Measurements from ENCODE around the gene MBLAC1.

Gene MBLAC1

DNA sequence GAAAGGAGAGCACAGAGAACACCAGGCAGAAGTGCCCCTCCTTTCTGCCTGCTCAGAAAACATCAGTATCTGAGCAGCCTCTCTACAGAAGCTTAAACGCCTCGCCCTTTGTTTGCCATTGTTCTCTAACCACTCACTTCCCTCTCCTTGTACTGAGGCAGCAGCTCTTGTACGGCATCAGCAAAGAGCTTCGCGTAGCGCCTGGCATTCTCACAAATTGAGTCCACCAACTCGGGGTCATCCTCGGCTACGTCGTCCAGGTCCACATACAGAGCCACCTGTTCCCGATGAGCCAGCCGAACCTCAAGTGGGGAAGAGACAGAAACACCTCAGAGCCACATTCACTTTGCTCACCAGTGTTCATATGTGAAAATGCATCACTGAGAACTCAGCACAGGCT, 27.3 kb upstream of the MBLAC1 start:
- DNase-seq: no peak

DNA sequence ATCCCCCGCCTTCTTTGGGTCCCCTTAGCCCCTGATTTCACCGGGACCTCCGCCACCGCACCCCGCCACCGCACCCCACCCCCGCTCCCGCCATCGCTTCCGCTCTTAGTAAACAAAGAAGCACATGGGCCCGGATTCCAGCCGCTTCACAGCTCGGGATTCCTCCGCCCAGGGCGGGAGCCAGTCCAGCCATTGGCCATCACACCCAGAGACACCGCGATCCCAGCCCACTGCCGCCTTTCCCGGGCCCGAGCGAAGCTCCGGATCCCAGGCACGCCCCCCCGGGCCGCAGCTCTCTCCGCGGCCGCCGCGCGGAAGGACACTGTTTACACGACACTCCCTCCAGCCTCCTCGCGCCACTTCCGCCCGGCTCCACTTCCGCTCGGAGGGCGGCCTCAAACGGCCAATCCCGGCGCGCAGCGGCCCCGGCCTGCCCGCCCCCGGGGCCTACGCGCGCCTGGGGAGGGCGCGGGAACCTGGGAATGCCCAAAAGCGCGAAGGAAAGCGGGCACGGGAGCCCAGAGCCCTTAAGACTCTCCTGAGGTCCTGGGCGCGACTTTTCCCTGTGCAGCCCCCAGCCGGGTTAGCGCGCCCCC, 26.2 kb upstream of the MBLAC1 start:
- peak; percentile 75 for DNase-seq

DNA sequence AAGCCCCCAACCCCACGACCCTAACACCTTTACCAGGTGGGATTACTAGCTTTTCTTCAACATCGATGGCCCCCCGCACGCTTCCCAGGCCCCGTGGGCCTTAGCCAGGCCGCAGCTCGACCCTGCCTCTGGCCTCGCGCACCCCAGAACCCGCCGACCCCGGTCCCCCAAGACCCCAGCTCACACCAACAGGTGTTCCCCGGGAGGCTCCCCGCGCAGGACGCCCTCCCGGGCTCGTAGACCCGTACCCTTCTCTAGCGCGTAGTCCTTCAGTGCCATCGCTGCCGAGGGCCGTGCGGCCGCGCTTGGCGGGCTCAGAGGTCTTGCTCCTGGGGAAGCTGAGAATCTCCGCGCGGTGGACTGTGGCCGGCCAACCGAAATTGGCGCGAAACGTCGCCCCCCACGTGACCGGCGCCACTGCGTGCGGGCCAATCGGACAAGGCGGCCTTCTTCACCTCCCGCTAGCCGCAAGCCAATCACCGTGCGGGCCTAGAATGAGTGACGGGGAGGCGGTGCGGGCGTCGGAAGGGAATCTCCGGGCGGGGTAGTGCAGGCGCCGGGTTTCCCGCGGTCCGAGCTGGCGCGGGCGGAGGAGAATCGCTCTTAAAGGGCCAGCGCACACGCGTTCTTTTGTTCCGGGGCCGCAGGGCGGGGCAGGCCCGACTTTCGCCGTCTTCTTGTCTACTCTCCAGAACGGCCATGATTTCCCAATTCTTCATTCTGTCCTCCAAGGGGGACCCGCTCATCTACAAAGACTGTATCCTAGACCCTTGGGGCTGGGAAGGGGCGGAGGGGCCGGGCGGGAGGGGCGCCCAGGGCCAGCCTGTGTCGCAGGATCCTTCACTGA, 25.5 kb upstream of the MBLAC1 start, which contains the start of the genes AP4M1 and MCM7:
AP4M1 (plus strand) TSS at position 628 of the 847 bp plus-strand sequence; CDS start at position 700, 72 bp downstream.
MCM7 (minus strand) TSS at position 382 of the 847 bp plus-strand sequence; CDS start at position 279, 103 bp downstream.
- DNase-seq: peak; percentile 91

DNA sequence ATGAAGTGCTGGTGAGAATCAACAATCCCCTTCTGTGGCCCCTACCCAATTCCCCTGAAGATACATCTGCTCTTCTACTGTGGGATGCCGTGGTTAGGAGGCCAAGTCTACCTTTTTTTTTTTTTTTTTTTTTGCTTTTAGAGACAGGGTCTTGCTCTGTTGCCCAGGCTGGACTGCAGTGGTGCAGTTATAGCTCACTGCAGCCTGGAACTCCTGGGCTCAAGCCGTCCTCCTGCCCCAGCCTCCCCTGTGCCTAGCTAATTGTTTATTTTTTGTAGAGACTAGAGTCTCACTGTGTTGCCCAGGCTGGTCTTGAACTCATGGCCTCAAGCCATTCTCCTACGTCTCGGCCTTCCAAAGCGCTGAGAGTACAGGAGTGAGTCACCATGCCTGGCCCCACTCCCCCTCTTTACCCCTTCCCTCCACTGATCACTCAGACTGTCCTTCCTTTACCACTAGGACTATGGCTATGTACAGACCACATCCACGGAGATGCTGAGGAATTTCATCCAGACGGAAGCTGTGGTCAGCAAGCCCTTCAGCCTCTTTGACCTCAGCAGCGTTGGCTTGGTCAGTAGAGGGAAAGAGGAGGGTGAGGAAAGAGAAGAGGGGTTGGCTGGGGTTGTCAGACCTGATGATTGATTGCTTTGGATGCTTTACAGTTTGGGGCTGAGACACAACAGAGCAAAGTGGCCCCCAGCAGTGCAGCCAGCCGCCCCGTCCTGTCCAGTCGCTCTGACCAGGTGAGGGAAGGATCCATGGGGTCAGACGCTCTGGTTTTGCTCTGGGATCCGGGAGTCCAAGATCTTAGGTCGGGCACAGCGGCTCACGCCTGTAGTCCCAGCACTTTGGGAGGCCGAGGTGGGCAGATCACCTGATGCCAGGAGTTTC, 23.6 kb upstream of the MBLAC1 start:
- DNase-seq: no peak

DNA sequence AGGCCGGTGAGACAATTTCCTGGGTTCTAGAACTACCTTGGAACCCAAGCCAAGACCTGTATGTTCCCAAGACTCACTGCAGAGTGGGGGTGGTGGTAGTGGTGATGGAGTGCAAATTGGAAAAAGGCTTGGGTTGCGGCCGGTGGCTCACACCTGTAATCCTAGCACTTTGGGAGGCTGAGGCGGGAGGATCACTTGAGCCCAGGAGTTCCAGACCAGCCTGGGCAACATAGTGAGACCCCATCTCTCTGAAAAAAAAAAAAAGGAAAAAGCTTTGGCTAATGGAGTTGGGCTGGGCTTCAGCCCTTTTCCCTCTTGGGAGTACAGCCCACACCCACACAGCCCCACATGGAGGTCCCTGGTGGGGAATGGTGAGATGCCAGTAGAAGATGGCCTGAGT, 21.2 kb upstream of the MBLAC1 start:
- no peak for DNase-seq

DNA sequence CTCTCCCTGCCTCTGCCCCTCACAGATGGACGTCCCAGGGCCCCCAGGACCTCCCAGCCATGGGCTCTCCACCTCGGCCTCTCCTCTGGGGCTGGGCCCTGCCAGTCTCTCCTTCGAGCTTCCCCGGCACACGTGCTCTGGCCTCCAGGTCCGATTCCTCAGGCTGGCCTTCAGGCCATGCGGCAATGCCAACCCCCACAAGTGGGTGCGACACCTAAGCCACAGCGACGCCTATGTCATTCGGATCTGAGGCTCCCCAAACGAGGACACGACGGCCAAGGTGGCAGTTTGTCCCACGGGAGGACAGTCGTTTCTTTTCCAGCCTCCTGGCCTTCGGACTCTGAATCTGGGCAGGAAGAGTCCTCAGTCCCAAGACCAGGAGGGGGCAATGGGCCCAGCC, 20.1 kb upstream of the MBLAC1 start:
- no peak for DNase-seq

DNA sequence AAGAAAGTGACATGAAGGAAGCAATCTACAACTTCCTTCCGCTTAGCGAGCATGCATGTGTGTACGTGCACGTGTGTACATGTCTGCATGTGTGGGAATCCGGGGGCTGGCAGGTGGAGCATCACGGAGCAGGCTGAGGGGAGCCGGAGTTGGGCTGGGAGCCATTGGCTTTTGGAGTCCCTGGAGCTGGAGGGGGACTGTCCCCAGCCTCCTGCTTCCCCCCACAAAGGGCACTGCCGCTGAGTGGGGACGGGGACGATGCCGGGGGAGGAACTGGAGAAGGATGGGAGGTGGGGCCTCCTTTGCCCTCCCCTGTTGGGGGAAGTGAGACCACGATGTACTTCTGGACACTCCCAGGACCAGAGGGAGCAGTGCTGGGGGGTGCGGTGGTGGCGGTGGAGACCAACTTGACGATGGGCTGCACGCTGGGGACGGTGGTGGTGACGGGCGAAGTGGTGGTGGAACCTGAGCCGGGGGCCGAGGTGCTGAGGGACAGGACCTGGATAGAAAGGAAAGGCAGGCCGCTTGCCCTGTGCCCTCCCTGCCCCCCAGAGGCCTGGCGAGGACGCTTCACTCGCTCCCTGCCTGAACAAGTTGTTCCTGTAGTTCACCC, 19.5 kb upstream of the MBLAC1 start:
- no peak for DNase-seq

DNA sequence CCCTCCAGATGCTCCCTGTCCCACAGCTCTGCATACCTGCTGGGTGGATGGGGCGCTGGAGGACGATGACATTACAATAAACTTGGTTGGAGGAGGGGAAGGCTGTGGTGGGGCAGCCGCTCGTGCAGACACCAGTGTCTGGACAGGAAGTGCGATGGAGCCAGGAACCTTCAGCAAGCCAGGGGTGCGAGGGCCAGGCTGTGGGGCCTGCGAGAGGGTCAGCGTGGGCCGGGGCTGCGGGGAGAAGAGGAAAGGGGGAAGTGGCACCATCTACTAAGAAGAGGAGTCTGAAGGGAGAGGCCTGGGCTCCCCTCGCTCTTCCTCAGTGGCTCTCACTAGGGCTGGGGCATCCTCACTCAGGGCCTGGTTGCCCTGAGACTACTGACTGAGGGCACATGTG, 18.9 kb upstream of the MBLAC1 start:
- no peak for DNase-seq

DNA sequence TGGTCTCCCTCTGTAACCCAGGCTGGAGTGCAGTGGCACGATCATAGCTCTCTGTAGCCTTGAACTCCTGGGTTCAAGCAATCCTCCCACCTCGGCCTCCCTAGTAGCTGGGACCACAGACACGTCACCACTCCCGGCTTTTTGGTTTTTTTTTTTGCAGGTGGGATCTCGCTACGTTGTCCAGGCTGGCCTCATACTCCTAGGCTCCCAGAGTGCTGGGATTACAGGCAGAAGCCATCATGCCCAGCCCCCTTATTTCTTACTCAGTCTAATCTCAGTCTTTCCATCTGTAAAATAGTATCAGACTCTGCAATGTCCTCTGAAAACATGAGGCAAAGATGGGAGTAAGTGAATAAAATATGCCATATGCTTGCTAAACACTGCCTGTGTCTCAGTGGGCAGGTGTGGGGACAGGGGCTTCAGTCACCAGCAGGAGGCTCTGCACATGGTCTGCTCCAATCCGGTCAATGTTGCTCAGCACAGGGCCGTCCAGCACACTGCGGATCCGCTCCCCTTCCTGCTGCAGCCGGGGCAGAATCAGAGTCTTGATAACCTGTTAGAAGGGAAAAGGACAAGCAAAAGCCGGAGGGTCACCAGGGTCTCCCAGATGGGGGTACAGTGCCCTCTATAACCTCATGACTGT, 17.1 kb upstream of the MBLAC1 start:
- DNase-seq: no peak

DNA sequence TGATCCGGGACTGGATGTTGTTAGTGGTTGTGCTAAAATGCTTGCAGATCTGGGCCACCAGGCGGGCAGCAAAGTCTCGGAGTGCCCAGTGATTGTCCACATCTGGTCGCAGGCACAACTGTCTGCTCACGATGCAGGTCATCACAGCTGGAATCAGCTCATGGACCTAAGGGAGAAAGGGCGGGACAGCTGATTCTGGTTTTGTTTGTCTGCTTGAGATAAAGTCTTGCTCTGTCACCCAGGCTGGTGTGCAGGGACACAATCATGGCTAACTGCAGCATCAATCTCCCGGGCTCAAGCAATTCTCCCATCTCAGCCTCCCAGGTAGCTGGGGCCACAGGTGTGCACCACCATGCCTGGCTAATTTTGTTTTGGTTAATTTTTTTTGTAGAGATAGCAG, 15.6 kb upstream of the MBLAC1 start:
- no peak for DNase-seq

DNA sequence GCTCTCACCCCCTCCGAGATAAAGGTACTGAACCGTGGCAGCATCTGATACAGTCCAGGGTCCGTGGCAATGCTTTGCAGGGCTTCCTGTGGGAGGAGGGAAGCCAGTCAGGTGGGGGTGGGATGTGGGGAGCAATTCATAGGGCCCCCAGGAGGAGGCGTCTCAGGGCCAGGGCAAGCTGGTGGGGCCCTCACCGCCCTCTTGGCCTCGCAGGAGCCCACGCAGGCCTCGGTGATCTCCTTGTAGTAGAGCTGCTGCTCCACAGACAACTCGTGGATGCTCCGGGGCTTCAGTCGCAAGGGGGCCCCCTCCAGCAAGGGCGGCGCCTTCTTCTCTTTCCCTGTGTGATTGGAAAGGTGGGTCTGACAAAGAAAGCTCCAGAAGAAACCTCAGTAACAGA, 14.9 kb upstream of the MBLAC1 start:
- no peak for DNase-seq

DNA sequence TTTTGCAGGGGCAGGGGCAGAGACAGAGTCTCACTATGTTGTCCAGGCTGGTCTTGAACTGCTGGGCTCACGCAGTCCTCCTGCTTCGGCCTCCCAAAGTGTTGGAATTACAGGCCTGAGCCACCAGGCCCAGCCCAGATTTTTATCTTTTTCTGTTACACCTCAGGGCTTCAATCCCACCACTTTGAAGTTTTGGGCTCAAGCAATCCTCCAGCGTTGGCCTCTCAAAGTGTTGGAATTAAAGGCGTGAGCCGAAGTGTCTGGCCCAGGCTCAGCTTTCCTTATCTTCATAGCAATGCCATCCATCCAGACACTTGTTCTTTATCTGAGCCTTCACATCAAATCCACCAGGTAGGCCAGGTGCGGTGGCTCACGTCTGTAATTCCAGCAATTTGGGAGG, 11.7 kb upstream of the MBLAC1 start:
- no peak for DNase-seq

DNA sequence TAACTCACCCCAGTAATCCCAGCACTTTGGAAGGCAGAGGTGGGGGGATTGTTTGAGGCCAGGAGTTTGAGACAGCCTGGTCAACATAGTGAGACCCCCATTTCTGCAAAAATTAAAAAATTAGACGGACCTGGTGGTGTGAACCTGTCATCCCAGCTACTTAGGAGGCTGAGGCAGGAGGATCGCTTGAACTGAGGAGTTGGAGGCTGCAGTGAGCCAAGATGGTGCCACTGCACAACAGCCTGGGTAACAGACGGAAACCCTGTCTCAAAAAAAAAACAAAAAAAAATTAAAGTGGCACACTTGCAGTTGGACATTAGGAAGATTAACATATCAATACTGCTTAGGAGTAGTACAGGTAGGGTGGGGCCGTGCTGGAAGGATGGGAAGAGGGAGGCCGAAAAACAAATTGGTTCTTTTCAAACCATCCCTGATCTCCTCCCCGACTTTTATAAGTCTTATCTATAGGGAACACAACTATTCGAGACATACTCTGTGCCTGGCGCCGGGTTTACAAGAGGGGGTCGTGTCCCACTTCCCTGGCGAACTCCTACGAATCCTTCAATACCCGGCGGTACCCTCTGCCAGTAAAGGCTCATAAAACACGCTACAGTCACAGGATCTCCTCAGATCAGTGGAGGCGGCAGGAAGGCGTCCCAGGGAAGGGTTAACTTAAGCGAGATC, 8.2 kb upstream of the MBLAC1 start:
- no peak for DNase-seq

DNA sequence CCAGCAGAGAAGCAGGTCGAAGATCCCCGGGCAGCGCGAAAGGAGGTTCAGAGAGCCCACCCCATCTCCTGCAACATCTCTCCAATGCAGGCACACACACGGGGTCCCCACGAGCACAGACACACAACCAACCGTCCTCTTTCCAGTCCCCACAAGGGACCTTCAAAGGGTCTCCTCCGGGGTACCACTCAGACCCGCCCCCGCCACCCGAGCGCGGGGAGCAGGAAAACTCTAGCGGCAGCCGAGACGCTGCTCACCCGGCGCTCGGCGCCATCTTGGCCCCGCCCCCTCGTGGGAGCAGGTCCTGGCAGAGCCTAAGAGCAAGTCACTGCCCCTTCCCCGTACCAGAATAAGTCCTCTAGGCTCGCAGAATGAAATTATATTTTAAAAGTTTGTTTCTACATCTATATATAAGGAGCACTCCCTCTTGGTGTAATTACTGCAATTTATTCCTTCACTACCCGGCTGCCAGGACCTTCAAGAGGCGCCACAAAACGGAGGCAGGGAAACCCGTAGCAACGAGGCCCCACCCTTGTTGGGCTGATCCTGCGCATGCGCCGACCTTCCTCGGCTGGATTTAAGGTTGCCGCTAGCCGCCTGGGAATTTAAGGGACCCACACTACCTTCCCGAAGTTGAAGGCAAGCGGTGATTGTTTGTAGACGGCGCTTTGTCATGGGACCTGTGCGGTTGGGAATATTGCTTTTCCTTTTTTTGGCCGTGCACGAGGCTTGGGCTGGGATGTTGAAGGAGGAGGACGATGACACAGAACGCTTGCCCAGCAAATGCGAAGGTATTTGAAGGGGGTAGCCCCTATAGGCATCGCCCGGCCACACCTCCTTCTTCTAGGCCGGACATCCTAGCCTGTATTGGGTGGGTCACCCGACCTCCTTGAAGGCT, 7.4 kb upstream of the MBLAC1 start, which contains the start of the genes CNPY4 and TAF6:
CNPY4 (plus strand) TSS at position 563 of the 898 bp plus-strand sequence; CDS start at position 674, 111 bp downstream.
TAF6 (minus strand) TSS at position 287 of the 898 bp plus-strand sequence. CDS start 5,149 bp downstream, outside the sequence.
- peak; percentile 89 for DNase-seq

DNA sequence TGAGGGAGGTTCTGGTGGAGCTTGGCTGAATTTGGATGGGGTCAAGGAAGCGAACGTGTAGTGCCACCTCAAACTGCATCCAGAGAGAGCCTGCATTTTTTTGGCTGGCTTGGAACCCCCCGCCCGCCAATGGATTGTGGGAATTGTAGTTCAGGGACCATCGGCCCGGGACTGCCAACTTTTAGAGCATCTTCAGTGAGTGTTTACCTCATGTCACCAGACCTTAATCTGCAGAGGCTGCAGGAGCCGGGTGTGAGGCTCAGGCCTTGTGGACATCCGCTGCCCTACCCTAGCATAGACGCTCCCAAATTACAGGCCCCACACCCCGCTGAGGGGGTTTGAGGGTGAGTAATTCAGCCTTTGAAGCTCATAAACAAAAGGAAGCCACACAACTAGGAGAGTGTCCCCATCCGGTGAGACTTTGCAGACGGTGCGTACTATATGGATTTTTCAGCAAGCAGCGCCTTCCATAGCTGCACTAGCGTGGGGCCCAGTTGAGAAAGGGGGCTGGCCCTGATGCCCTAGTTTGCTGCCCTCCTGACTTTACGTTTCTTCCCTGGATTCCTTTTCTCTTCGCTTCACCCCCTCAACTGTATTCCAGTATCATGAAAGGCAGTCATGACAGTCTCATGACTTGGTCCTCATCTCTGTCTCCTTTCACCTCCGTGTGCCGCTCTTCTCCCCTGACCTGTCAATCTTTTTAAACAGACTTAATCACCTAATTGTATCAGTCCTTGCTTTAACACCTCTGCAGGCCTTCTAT, 6.6 kb upstream of the MBLAC1 start:
- peak; percentile 5 for DNase-seq

DNA sequence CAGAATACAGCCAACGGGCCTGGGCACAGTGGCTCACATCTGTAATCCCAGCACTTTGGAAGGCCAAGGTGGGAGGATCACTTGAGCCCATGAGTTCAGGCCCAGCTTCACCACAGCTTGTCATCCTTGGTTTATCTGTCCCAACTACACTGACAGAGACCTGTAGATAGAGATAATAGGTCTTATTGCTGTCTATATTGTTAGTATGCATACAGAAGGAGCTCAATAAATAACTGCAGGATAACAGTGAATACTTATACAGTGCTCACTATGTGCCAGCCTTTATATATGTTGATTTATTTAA, 6.1 kb upstream of the MBLAC1 start:
- DNase-seq: no peak

DNA sequence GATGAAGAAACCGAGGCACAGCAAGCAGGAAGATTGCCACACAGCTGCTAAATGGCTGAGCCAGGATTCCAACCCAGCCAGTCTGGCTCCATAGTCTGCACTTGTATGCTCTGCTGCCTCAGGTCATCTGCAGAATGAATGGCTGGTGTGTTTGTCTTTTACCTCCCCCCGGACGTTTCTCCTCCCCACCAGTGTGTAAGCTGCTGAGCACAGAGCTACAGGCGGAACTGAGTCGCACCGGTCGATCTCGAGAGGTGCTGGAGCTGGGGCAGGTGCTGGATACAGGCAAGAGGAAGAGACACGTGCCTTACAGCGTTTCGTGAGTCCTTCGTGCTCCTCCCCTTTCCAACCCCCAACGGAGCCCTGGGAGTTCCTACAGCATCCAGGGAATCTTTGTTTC, 4.7 kb upstream of the MBLAC1 start:
- DNase-seq: peak; percentile 85

DNA sequence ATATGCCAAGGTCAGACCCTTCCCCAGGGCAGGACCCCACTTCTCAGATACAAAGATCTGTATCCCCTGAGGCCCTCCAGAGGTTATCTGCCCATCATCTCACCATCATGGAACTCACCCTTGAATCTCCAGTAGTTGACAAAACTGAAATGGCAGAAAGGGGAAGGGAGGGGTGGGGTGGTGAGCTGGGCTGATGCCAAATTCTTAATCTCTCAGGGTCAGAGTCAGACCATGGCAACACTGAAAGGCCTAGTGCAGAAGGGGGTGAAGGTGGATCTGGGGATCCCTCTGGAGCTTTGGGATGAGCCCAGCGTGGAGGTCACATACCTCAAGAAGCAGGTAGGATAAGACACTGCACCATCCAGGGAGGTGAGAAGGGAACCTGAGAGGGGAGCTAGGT, 4.2 kb upstream of the MBLAC1 start:
- no peak for DNase-seq

DNA sequence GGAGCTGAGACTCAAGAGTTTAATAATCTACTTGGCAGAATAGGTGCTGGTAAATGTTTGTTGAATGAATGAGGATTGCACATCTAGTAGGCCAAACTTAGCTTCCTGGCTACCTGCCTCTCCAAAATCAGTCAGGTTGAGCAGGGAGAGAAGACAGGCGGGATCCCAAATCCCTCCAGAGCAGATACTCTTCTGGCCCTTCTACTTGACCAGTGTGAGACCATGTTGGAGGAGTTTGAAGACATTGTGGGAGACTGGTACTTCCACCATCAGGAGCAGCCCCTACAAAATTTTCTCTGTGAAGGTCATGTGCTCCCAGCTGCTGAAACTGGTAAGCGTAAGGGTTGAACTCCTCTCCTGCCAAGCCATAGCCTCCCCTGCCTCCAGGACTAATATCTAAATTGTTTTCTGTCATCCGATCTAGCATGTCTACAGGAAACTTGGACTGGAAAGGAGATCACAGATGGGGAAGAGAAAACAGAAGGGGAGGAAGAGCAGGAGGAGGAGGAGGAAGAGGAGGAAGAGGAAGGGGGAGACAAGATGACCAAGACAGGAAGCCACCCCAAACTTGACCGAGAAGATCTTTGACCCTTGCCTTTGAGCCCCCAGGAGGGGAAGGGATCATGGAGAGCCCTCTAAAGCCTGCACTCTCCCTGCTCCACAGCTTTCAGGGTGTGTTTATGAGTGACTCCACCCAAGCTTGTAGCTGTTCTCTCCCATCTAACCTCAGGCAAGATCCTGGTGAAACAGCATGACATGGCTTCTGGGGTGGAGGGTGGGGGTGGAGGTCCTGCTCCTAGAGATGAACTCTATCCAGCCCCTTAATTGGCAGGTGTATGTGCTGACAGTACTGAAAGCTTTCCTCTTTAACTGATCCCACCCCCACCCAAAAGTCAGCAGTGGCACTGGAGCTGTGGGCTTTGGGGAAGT, 2.2 kb upstream of the MBLAC1 start:
- DNase-seq: no peak
